GM23248 (cell line): Measurements from ENCODE around the gene NTHL1.

ENCODE experiments used
- EZH2 ChIP-seq: fragments of 200-600 bp; sonication (generic); IDR thresholded peaks from 2 replicates; pipeline ENCODE4 v1.6.1; 2018; ENCODE audit warnings: antibody characterized with exemption, mild to moderate bottlenecking; ENCODE audit not compliant: insufficient read depth, poor library complexity, severe bottlenecking
- EZH2phosphoT487 ChIP-seq: fragments of 200-600 bp; sonication (generic); IDR thresholded peaks from 2 replicates; pipeline ENCODE4 v1.6.1; 2018; ENCODE audit warnings: antibody characterized with exemption, moderate library complexity, mild to moderate bottlenecking, low read depth; ENCODE audit not compliant: insufficient read depth

DNA sequence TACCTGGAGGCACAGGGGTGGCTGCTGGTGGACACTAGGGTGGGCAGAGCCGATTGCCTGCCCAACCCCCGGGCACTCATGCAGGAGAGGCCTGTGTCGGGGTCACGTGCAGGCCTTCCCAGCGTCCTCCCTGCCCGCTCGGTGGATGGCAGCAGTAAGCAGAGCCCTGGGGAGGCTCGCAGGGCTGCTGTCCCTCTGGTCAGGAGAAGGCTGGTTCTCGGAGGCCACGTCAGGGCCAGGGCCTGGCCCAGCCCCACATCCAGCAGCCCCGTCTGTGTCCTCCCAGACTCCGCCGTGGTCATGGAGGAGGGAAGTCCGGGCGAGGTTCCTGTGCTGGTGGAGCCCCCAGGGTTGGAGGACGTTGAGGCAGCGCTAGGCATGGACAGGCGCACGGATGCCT lies 35.8 kb upstream of the NTHL1 start:
- TF ChIP-seq EZH2 (no peak), EZH2phosphoT487 (no peak)
